GM12874 (cell line): ENCODE results near the gene DSTN.

Source experiments
- CTCF ChIP-seq: IDR thresholded peaks from 2 replicates; pipeline ENCODE4 v1.5.1; 2011; ENCODE audit warnings: low read depth, mild to moderate bottlenecking, control low read depth, low read length, moderate library complexity; ENCODE audit not compliant: insufficient read depth

The DSTN gene

GRCh38 chr20:17643531-17644188, 73.8 kb downstream of the DSTN start:
- TF ChIP-seq CTCF, result no peak

- TF ChIP-seq CTCF, result no peak
Observed at GRCh38 chr20:17644451-17644850, 74.6 kb downstream of the DSTN start.

- TF ChIP-seq CTCF, result no peak
Observed at GRCh38 chr20:17645010-17645409, 75.1 kb downstream of the DSTN start.

- TF ChIP-seq CTCF, result no peak
Observed at GRCh38 chr20:17645546-17646208, 75.8 kb downstream of the DSTN start.

GRCh38 chr20:17646209-17646960, 76.5 kb downstream of the DSTN start:
- TF ChIP-seq CTCF, result no peak

- no peak for TF ChIP-seq CTCF
Observed at GRCh38 chr20:17646961-17647301, 77.1 kb downstream of the DSTN start.
